T-helper 1 cell (primary cell): ENCODE results near the gene GFER.
A peak's percentile ranks its signal among the peaks of the same experiment; 100 is the strongest.
"Not testable (repeated sequence)": the region's sequence is repeated elsewhere in the genome, so short reads cannot be mapped to it uniquely, and the experiment has no call there.

Experiments
- DNase-seq, 5 donors: peaks; one replicate each; pipeline ENCODE4 v3.0.0-alpha.2; 2012 to 2020

GFER gene

DNA sequence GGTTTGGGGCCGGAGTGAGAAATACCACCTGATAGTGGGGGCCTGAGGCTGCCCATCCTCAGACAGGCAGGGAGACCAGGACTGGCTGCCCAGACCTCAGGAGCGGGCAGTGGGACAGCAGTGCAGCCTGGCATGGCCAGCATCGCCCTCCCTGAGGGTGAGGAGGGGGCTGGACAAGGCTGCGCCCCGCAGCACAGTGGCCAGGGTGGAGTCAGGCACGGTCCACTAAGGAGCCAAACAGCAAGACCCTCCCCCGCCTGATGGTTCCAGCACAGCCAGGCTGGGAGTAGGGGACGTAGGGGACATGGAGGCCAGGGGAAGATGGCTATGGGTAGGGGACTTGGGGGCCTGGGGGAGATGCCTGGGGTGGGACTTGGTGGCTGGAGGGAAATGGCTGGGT lies 22.3 kb downstream of the GFER start:
- DNase-seq = no peak

DNA sequence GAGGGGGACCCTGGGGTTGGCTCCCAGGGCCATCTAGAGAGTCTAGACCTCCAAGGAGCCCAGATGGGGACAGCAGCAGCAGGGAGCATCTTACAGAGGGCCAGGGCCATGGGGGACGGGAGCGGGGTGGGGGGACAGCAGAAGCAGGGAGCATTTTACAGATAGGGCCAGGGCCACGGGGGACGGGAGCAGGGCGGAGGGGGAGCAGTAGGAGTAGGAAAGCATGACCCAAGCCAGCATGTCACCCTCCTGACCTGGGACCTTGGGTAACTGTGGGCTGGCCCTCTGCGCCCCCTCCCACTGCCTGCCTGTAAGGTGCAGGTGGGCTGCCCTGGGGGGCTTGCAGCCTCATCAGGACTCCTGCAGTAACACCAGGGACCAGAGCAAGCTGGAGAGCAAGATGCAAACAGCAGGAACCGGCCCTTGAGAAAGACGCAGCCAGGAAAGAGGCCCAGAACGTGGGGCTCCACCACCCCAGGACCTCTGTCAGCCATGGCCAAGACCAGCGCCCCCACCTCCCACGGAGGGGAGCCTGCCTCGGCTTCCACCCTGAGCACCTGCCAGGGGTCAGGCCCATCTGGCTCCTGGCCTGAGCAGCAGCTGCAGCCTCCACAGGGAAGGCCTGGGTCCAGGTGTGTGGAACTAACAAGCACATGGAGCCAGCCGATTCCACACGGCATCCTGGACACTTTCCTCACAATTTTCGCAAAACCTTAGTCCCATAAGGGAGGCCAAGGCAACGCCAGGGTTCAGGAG lies 23.3 kb downstream of the GFER start:
- DNase-seq = no peak

DNA sequence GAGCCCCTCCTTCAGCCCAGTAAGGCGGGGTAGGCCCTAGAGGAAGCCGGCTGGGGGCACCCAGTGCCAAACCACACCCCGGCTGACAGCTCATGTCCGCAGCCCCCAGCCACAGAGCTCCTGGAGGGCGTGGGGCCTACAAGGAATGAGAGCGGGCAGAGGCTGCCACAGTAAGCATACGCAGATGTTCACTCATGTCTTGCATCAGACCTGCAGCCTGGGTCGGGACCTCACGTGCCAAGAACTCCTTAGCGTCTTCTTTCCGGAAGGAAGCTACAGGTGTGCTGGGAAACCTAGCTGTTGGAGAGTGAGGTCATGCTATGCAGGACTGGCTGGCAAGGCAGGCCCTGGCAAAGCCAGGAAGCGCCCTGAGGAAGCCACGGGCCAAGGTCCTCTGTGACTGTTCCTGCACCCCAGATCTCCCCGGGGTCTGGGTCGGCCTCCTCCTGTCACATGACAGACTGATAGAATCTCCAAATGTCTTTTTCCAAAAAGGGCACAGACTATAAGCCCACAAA lies 24.1 kb downstream of the GFER start:
- peak in 1 of 5 donors; percentile 37 for DNase-seq

DNA sequence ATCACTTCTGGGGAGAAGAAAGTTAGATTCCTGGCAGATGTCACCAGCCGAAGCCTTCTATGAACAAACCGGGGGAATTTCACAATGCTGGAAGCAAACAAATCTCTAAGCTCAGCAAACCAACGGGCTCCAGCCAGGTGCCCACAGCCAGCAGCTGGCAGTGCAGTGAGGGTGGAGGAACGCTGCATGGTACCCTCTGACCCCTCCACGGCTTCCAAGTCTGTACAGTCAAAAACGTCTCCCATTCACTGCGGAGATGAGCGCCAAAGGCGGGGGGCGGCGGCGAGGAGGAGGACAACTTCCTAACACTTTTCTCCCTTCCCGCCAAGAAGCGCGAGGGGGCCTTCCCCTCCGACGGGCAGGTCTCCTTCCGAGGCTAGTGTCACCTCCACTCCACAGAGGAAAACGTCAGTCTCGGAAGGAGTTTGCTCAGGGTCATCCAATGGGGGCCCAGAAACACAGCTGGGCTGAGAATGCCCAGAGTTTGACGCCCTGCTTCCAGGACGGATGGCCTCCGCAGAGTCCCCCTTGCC lies 24.7 kb downstream of the GFER start:
- DNase-seq = peak in 1 of 5 donors; percentile 34

DNA sequence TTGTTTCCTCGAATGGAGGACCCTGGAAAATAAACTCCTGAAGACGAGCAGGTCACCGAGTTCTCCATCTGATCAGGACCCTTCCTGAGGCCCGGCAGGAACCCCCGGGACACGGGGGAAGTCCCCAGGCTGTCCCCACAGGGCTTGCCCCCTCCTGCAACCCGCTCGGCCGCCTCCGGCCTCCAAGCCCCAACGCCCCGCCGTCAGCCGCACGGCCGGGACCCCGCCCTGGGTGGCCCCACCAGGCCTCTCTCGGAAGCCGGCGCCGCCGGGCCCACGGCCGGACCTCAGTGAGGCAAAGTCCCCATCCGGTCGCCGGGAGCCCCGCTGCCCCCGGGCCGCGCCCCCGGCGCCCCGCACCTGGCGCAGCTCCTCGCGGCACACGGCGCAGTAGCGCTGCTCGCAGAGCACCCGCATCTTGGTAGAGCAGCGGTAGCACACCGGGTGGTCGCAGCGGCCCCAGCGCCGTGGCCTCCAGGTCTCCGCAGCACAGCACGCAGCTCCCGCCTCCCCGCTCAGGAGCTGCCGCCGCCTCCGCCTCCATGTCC lies 25.2 kb downstream of the GFER start:
- no peak for DNase-seq

DNA sequence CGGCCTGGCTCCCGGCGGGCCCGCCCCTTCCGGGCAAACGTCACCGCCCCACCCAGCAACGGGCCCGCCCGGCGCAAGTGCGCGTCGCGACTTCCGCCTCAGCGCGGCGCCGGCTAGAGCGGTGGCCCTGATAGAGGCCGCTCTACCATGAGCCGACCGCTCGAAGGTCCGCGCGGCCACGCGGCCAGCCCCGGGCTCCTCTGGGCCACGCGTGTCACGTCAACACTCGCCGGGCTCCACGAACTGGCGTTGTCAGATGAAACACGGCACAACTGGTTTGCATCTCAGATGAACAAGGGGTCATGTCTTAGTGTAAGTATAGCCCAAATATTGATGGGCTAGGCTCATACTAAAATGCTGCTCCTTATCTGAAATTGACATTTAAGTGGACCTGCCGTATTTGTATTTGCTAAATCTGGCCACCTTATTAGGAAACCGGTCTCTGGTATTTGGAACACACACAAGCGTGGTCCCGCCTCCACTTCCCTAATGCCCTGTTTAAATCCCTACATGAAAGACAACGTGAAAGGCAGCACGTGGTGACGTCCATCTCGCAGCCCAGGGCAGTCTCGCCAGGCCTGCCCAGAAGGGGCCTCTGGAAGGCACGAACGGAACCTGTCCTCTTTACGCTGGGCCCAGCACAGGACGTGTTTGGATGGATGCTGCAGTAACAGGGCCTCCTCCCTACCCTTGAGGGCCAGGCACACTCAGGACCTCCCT lies 26.0 kb downstream of the GFER start, which contains the start of gene ZNF598:
TSS of gene ZNF598 (minus strand) at position 31 of the 720 bp plus-strand sequence.
- peak; percentile 62 to 85 (median 71) for DNase-seq

DNA sequence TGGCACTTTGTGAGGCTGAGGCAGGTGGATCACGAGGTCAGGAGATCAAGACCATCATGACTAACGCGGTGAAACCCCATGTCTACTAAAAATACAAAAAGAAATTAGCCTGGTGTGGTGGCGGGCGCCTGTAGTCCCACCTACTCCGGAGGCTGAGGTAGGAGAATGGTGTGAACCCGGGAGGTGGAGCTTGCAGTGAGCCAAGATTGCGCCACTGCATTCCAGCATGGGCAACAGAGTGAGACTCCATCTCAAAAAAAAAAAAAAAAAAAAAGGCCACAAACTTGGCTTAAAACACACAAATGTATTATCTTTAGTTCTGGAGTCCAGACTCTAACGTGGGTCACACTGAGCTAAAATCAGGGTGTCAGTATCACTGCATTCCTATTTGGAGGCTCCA lies 27.7 kb downstream of the GFER start:
- not testable (repeated sequence) for DNase-seq

DNA sequence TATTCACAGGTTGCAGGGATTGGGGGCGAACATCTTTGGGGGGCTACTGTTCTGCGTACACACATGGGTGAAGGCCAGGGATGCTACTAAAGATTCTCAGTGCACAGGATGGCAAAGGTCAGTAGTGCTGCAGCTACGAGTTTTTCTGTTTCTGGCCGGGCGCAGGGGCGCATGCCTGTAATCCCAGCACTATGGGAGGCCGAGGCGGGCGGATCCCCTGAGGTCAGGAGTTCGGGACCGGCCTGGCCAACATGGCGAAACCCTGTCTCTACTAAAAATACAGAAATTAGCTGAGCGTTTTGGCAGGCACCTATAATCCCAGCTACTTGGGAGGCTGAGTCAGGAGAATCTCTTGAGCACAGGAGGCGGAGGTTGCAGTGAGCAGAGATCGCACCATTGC lies 29.5 kb downstream of the GFER start:
- DNase-seq = no peak

DNA sequence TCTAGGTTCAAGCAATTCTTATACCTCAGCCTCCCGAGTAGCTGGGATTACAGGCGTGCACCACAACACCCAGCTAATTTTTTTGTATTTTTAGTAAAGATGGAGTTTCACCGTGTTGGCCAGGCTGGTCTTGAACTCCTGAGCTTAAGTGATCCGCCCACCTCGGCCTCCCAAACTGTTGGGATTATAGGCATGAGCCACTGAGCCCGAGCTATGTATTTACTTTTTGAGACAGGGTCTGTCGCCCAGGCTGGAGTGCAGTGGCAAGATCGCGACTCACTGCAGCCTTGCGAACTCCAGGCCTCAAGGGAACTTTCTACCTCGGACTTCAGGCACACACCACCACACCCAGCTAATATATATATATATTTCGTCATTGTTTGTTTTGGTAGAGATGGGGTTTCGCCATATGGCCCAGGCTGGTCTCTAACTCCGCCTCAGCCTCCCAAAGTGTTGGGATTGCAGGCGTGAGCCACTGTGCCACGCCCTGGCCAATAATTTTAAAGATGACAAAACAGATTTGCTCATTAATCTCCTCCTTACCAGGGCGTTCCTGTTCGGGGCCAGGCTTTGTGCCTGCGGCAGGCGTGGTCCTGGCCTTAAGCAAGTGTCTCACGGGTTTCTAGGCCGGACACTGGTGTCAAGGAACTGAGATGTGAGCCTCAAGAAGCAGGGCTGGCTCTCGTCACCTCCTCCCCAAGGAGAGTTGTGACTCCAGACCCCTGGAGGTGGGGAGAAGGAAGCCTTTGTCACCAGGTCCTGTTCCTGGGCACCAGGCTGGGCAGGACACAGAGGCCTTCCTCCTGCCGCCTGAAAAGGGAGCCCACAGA lies 31.3 kb downstream of the GFER start:
- DNase-seq = no peak

DNA sequence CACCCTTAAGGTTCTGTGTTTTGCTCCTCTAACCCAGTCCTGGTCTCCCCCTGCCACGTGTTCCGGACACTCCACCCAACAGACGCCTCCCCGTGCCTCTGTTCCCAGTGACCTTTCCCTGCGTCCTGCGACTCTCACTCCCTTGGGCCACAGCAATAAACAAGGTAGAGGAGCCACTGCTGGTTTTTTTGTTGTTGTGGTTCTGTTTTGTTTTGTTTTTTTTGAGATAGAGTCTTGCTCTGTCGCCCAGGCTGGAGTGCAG lies 31.9 kb downstream of the GFER start:
- DNase-seq = no peak

DNA sequence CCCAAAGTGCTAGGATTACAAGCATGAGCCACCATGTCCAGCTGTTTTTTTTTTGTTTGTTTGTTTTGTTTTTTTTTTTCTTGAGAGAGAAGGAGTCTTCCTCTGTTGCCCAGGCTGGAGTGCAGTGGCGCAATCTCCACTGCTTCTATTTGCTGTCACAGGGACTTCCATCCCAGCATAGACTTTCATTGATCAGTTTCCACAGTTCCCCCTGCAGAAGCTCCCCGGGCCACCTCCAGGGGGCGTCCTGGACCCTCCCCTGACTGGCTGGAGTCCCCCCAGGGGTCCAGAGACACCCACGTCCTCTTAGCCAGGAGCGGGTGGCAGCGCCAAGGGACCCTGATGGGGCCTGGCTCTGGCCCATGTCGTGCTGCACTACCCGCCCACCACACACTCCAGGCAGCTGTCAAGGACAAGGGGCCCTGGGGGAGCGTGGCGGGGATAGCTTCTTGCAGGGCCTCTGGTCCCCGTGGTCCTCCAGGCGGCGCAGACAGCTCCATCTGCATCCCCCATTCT lies 32.5 kb downstream of the GFER start:
- DNase-seq = no peak

DNA sequence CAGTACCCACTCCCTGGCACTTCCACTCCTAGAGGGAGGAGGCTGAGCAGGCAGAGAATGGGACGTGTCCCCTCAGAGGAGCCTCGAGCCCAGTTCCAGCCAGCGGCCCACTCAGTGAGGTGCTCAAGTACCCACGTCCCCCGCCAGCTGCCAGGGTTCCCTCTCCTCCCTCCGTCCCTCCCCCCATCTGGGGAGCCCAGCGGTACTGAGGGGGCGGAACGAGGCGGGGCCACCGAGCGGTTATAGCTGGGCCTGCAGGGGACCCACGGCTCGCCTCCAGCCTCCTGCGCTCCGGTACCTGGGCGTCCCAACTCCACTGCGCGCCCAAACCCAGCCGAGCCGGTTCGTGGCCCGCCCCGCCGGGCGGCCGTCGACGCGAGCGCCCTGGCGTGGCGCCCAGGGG lies 35.5 kb downstream of the GFER start, which contains the start of gene NPW:
TSS of gene NPW (plus strand) at position 268 of the 403 bp plus-strand sequence.
- DNase-seq = no peak

DNA sequence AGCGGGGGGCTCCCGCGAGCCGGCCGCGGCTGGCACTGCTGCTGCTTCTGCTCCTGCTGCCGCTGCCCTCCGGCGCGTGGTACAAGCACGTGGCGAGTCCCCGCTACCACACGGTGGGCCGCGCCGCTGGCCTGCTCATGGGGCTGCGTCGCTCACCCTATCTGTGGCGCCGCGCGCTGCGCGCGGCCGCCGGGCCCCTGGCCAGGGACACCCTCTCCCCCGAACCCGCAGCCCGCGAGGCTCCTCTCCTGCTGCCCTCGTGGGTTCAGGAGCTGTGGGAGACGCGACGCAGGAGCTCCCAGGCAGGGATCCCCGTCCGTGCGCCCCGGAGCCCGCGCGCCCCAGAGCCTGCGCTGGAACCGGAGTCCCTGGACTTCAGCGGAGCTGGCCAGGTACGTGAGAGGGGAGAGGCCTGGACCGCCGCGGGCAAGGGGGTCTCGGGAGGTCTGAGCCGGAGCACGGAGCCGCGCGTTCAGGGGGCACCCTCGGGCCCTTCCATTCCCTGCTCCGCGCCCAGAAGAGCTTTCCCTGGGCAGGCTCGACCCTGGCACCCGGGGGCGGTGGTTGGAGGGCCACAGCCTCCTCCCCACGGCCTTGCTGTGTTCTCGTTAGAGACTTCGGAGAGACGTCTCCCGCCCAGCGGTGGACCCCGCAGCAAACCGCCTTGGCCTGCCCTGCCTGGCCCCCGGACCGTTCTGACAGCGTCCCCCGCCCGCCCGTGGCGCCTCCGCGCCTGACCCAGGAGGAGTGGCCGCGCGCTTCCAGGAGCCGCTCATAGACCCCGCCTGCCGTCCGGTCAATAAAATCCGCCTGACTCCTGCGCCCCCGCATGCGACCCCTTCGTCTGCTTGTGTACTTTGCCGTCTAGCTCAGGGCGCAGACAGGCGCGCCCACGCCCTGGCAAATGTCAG lies 36.2 kb downstream of the GFER start:
- DNase-seq = no peak

DNA sequence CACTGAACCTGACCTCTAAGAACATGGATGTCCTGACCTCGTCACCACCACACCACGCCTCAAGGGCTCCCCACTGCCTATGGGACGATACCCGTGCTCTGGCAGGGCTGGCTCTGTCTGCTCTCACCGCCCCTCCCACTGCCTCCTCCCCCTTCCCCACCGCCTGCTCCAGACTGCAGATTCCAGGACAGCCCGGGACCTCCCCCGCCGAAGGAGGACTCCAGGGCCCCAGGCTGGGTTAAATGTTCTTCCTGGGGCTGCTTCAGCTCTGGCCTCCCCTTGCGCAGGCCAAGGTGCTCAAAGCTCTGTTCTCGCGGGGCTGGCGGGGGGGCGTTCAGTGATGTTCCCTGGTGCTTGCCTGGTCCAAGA lies 38.7 kb downstream of the GFER start:
- peak in 1 of 5 donors; percentile 24 for DNase-seq

DNA sequence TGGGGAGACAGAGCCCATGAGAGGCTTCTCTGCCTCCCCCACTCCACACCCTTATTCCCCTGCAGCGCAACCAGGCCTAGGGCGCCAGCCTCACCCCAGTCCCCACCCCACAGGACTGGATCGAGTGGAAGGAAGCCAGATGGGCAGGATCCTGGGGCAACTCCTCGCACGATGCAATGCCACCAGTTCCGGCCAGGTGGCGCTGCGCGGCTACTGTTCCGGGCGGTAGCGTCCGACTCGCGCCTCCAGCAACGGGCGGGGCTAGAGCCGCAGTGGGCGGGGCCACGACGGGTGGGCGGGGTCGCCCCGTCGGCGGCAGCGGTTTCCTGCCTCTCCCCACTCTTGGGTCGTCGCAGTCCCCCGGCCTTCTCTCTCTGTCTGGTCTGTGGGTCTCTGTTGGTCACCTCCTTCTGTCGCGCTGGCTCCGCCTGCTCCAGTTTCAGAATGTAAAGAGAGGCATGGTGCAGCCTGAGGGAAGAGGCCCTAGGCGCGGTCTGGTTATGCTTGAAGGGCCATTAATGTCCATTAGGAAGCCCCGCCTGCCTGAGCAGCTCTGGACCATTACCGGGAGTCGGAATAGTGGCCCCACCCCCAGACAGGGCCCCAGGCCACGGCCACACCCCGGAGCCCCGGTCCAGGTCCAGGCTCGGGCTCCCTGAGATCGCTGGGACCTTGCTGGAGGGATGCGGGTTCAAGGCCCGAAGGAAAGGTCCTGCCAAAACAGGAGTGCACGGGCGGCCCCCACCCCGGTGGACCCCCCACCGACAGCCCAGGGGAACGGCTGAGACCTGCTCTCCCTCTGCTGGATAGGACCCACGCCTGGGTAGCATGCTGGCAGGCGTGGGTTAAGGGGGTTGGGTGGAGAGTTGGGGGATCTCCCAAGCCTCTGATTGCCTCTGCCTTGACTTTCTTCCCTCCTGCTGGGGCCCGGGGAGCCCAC lies 39.4 kb downstream of the GFER start:
- DNase-seq = peak; percentile 89 to 94 (median 92)

DNA sequence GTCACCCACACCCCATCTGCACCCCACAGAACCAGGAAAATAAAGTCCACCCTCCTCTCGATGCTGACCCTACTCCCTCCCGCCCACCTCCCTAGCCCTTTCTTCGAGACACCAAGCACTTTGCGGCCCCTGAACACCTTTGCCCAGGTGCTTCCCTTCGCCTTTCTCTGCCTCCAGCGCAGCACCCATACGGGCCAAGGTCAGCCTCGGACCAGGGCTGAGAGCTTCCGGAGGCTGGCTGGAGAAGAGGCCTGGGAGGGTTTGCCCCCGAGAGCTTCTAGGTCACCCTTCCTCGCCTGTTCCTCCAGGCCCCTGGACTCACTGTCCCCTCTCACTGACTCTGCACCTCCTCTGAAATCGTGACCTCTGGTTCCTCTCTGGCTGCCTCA lies 40.0 kb downstream of the GFER start:
- no peak for DNase-seq

DNA sequence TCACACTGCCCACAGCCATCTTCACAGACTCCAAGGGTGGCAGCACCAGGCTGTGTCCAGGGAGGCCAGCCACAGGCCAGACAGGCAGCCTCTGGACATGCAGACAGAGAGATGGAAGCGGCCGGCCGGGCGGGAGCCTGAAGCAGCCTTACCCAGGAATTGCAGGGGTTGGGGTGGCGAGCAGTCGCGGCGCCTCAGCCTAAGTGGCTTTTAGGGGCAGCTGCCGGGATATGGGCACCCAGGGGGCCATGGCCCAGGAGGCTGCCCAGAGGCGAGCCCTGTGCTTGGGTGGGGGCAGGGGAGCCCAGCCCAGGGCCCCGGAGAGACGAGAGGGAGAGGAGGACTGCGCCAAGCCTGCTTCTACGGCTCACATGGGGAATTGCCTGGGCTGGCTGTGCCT lies 41.3 kb downstream of the GFER start:
- no peak for DNase-seq

DNA sequence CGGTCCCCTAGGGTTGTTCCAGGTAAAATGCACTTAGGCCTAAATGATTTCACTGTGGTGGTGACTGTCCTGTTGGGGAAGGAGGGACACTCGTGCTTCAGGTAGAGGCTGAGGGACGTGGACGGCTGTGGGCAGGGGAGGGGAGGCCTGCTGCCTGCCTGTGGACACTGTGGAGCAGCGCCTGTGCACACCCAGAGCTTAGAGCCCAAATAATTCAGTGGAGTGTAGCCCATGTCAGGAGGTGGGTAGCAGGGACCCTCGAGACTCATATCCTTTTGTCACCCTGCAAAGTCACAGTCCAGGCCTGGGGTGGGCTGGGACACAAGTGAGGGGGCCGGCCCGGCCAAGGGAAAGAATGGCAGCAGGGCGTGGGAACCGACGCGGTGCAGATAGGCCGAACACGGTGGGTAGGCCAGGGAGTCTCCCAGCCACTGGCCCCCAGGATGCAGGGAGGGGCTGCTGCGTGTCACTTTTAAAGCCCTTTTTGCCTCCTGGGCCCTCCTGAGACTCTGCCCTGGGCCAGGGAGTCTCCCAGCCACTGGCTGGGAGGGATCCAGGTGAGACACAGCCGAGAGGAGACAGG lies 42.0 kb downstream of the GFER start:
- DNase-seq = no peak

DNA sequence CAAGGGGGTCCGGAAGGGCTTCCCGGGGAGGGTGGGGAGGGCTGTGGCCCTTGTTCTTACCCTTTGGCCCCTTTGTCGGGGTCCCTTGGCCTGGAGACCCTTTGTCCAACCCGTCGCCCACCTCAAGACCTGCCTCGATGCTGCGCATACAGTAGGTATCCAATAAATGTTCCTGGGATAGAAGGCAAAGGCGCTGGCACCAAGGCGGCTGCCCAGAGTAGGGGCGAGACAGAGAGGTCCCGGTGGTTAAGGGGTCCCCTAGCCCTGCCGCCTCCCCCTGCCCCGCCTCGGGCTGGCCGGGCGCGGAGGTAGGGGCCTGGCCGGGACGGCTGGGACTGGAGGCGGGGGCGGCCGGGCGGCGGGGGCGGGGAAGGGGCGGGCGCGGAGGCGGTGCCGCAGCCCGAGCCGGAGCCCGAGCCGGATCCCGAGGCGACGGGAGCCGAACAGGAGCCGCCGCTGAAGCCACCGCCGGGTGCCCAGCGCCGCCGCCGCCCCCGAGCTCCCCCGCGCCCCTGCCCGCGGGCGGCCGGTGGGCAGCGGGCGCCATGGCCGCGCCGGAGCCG lies 42.5 kb downstream of the GFER start, which contains the start of gene NHERF2:
TSS of gene NHERF2 (plus strand) at position 442 of the 563 bp plus-strand sequence. CDS start at position 546, 104 bp downstream.
- peak in 1 of 5 donors; percentile 42 for DNase-seq
